ENCODE results near the gene DCP1A. TPM values are rescaled to one million over a fixed set of nuclear protein-coding genes. Genes with fewer than 3 reads are reported as not detected.
"Not testable (repeated sequence)": the region's sequence is repeated elsewhere in the genome, so short reads cannot be mapped to it uniquely, and the experiment has no call there.

Gene DCP1A
- total RNA-seq, 4 donors from 2014 or later: 20.3 to 23.4 (median 22.5) TPM

DNA sequence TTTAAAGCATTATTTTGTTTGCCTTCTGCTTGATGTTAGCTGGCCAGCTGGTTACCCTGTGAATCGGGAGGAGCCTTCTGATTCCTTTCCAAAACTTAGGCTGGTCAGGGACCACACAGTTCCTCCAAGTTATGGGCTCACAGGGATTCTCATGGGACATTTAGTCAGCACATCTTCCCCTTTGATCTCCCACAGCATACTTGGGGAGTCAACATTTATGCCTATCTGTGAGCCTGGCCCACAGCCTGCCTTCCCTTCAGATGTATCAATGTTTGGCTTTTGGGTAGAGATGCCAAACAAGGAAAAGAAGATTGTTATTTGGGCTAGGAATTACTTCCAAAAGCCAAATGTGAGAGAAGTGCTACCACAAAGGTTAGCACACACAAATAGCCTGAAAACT, 32.6 kb upstream of the DCP1A start:
- no peaks in the 10 kb centered on the region for H3K9me3 ChIP-seq
- H3K4me3 ChIP-seq: no peak overlapping the region
- H3K36me3 ChIP-seq: no peaks in the 10 kb centered on the region
- peak in 1 of 2 donors; percentile 10 for DNase-seq (ENCODE audit: low spot score in 2 of 2)
- 29 to 63% methylated on average over 1 of the region's 1 CpG for WGBS, 2 donors
- peak overlapping the region in 1 of 4 donors; percentile 50 for H3K27ac ChIP-seq
- no peaks in the 10 kb centered on the region for H3K27me3 ChIP-seq
- TF ChIP-seq EP300 (IDR thresholded peaks at IDR 0.05) (peak in 1 of 2 donors; percentile 68), POLR2A (IDR thresholded peaks at IDR 0.05) (no peak)
- H3K4me1 ChIP-seq: peaks cover 0 to 4% (median 0%) of the 10 kb centered on the region in 4 donors

DNA sequence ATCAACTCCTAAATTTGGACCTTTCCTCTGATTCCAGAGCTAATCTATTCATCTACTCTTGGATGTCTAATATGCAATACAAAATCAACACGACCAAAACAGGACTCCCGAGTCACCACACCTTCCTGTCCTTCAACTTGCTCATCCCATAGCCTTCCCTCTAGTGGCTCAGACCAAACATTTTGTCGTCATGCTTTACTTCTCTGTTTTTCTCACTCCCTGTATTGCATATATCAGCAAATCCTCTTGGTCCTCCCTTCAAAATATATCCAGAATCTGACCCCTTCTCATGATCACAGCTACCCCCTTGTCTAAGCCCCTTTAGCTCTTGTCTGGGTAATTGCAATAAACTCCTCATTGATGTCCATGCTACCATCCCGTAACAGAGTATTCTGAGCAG, 30.5 kb upstream of the DCP1A start:
- TF ChIP-seq, protein P1, sequence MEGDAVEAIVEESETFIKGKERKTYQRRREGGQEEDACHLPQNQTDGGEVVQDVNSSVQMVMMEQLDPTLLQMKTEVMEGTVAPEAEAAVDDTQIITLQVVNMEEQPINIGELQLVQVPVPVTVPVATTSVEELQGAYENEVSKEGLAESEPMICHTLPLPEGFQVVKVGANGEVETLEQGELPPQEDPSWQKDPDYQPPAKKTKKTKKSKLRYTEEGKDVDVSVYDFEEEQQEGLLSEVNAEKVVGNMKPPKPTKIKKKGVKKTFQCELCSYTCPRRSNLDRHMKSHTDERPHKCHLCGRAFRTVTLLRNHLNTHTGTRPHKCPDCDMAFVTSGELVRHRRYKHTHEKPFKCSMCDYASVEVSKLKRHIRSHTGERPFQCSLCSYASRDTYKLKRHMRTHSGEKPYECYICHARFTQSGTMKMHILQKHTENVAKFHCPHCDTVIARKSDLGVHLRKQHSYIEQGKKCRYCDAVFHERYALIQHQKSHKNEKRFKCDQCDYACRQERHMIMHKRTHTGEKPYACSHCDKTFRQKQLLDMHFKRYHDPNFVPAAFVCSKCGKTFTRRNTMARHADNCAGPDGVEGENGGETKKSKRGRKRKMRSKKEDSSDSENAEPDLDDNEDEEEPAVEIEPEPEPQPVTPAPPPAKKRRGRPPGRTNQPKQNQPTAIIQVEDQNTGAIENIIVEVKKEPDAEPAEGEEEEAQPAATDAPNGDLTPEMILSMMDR (IDR thresholded peaks at IDR 0.05): no peak
- TF ChIP-seq EP300 (IDR thresholded peaks at IDR 0.05) (no peak), POLR2A (IDR thresholded peaks at IDR 0.05) (no peak)
- H3K4me1 ChIP-seq: peaks cover 0 to 4% (median 0%) of the 10 kb centered on the region in 4 donors
- WGBS, 2 donors: 70 to 77% methylated on average over 4 of the region's 4 CpGs
- no peaks in the 10 kb centered on the region for H3K27me3 ChIP-seq
- H3K4me3 ChIP-seq: no peak overlapping the region
- no peak overlapping the region for H3K27ac ChIP-seq
- DNase-seq (ENCODE audit: low spot score in 2 of 2): no peak
- no peaks in the 10 kb centered on the region for H3K36me3 ChIP-seq
- no peaks in the 10 kb centered on the region for H3K9me3 ChIP-seq

DNA sequence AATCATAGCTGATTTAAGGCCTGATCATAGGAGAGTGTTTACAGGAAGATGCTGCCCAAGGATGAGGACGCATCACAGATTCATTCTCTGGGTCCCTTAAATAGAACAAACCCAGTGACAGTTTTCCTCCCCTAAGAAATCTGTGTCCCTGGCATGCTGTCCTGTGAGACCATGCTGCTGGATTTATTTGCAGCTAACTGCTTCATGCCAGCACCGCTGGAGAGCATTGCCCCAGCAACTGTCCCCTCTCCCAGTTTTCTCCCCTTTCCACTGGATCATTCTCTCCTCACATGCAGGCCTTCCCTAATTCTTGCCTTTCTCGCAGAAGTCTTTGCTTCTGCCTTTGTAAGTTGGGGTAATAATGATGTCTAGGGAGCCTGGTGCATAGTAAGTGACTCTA, 29.3 kb upstream of the DCP1A start:
- no peak for DNase-seq (ENCODE audit: low spot score in 2 of 2)
- TF ChIP-seq, protein P1 (IDR thresholded peaks at IDR 0.05): no peak
- no peak for TF ChIP-seq POLR2A (IDR thresholded peaks at IDR 0.05)
- no peak for TF ChIP-seq EP300 (IDR thresholded peaks at IDR 0.05)
- 78% methylated on average over 3 of the region's 3 CpGs for WGBS, 2 donors

DNA sequence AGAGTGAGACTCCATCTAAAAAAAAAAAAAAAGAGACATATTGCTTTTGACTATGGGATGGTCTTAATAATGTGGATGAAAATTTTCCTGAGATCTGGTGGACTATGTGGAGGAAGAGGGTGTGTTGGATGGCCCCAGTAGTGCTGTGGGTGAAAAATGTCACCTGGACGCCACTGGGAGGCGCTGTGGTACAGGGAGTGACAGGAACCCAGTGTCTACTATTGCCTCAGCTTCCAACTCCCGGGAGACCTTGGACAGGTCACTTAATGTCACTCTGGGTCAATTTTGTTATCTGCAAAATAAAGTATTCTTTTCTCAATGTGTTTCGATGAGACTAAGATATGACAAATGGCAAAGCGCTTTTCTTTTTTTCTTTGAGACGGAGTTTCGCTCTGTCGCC, 27.7 kb upstream of the DCP1A start:
- no peaks in the 10 kb centered on the region for H3K9me3 ChIP-seq
- TF ChIP-seq POLR2A (IDR thresholded peaks at IDR 0.05): no peak
- TF ChIP-seq, protein P1 (IDR thresholded peaks at IDR 0.05): peak; percentile 47 to 76 (median 66)
- no peaks in the 10 kb centered on the region for H3K4me1 ChIP-seq
- no peaks in the 10 kb centered on the region for H3K36me3 ChIP-seq
- WGBS, 2 donors: 52 to 56% methylated on average over 8 of the region's 8 CpGs
- peak in 1 of 2 donors; percentile 27 for DNase-seq (ENCODE audit: low spot score in 2 of 2)
- no peak overlapping the region for H3K4me3 ChIP-seq
- no peak overlapping the region for H3K27ac ChIP-seq
- no peaks in the 10 kb centered on the region for H3K27me3 ChIP-seq

More for the DNA sequence above, 29.3 kb upstream of the DCP1A start:
- Histone ChIP-seq H3K27me3 (no peaks in the 10 kb centered on the region), H3K4me3 (no peak overlapping the region), H3K9me3 (no peaks in the 10 kb centered on the region), H3K36me3 (no peaks in the 10 kb centered on the region), H3K4me1 (peaks cover 0 to 4% (median 0%) of the 10 kb centered on the region in 4 donors), H3K27ac (no peak overlapping the region)

DNA sequence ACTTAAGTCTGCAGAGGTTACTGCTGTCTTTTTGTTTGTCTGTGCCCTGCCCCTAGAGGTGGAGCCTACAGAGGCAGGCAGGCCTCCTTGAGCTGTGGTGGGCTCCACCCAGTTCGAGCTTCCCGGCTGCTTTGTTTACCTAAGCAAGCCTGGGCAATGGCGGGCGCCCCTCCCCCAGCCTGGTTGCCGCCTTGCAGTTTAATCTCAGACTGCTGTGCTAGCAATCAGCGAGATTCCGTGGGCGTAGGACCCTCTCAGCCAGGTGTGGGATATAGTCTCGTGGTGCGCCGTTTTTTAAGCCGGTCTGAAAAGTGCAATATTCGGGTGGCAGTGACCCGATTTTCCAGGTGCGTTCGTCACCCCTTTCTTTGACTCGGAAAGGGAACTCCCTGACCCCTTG, 23.4 kb upstream of the DCP1A start:
- WGBS, 2 donors: 64 to 66% methylated on average over 15 to 17 of the region's 17 CpGs
- not testable (repeated sequence) for DNase-seq (ENCODE audit: low spot score in 2 of 2); H3K36me3 ChIP-seq

DNA sequence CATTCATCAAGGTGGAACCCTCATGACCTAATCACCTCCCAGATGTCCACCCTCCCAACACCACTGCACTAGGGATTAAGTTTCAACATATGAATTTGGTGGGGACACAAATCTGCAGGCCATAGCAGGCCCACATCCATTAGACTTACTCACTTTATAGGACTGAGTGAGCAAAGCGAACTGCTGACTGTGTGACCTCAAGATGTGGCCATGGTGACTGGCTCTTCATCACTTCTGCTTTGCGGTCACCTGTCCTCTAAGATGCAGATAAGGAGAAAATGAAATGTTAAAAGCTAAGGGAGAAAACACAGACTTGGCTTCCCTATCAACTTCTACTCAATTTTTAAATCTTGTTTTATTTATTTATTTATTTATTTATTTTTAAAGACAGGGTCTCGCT, 14.5 kb upstream of the DCP1A start:
- no peaks in the 10 kb centered on the region for H3K4me1 ChIP-seq
- no peak for DNase-seq (ENCODE audit: low spot score in 2 of 2)
- 96% methylated on average over 3 of the region's 3 CpGs for WGBS, 2 donors
- no peak overlapping the region for H3K27ac ChIP-seq
- no peak overlapping the region for H3K4me3 ChIP-seq
- H3K27me3 ChIP-seq: no peaks in the 10 kb centered on the region
- H3K36me3 ChIP-seq: no peaks in the 10 kb centered on the region
- TF ChIP-seq EP300 (IDR thresholded peaks at IDR 0.05) (no peak), POLR2A (IDR thresholded peaks at IDR 0.05) (no peak)
- TF ChIP-seq, protein P1 (IDR thresholded peaks at IDR 0.05): no peak
- H3K9me3 ChIP-seq: no peaks in the 10 kb centered on the region

More for the DNA sequence above, 23.4 kb upstream of the DCP1A start:
- H3K27me3 ChIP-seq, H3K4me1 ChIP-seq, H3K9me3 ChIP-seq, H3K4me3 ChIP-seq, H3K27ac ChIP-seq: not testable (repeated sequence)

Data from tibial nerve (tissue), 4 donors.